Fibroblast of upper back skin (primary cell): Measurements from ENCODE around the gene MANSC1.
A peak's percentile ranks its signal among the peaks of the same experiment; 100 is the strongest.

ENCODE experiments used
- DNase-seq: peaks from one replicate; pipeline ENCODE4 v3.0.0-alpha.2; 2013

The MANSC1 gene

DNA sequence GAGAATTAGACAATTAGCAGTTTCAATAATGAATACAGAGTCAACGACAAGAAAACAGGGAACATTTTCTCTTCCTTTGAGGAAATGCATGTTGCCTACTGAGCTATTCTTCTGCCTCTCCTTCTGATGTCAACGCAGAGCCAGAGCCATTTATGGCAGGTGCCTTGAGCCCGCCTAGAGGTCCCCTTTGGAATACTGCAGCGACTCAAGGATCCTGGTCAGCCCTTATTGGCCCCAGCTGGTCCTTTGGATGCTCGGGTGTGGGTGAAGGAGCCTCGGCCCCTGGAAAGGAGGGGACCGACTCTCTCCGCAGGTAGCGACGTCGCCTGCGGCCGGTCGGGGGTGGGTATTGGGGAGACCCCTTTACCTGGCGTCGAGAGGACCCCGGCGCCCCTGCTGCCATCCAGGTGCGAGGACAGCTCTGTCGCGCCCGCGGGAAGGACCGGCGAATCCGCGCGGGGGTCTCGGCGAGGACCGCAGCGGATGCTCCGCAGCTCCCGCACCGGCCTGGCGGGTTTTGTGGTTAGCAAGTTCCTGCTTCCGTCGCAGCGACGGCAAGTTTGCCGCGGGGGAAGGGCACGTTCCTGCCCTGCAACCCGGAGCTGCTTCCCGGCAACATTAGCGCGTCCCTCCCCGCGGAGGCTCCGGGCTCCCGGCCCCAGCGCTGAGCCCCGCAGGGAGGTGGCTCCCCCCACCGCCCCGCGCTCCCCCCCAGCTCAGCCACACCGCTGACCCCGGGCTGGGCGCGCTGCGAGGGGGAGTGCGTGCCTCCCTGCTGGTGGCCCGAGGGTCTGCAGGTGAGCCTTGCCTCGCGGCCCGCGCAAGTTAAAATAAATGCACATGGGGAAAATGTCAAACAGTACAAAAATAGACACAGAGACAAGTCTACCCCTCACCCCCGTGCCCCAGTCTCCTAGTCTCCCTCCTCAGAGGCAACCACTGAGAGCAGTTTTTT is at the start of gene MANSC1:
Gene MANSC1 (minus strand): TSS at position 532 of the 955 bp plus-strand sequence. CDS start 6,928 bp downstream, outside the sequence.
- DNase-seq = peak; percentile 25

GRCh38 chr12:12399161-12399560 is 49.1 kb upstream of the MANSC1 start:
- no peak for DNase-seq

DNA sequence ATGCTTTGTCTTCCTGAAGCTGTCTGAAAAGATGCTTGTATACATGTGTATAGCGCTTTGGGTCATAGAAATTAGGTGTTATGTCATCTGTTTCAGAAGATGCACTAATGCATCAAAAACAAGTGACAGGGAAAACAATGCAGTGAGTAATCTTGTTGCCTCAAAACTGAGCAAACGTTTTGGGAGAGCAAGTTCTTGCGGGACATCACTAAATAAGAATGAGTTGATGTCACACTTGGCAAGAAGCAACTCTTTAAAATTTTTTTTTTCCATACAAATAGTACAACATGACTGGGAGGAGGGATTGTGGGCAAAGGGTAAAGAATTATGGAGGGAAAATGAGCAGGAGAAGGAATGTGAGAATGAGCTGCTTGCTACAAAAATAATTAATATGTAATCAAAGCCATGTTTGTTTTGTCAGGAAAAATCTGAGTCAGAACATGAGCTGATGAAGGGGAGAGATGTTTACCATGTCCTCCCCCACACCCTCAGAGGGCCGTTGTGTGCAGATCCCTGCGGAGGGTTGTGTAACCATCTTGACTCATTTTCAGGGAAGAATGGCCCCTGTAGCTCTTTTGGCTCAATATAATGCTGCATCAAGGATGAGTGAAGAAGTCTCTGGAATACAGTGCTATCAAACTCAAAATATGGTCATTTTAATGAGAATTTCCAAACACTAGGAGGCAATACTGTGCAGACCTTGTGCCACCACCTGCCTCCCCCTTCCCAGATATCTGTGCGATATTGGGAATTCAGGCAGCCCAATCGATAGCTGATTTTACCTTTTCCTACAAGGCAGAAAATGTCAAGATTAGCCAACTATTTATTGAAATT is 48.2 kb upstream of the MANSC1 start:
- peak; percentile 93 for DNase-seq

DNA sequence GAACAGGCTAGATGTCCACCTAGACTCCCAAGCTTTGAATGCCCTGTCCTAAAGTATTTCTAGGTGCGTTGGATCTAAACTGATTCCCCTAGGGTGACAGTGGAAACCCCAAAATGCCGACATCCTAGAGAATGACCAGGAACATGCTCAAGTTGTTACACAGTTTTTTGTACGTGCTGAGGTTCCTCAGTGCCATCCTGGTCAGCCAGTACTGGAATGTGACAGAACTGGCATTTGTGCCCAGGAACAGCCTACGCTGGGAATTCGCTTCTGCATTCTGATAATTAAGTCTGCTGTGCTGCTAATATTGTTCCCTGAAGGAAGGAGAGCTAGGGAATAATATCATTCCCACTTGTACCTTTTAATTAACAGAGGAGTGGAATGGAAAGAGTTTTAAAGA is 47.1 kb upstream of the MANSC1 start:
- DNase-seq = no peak

DNA sequence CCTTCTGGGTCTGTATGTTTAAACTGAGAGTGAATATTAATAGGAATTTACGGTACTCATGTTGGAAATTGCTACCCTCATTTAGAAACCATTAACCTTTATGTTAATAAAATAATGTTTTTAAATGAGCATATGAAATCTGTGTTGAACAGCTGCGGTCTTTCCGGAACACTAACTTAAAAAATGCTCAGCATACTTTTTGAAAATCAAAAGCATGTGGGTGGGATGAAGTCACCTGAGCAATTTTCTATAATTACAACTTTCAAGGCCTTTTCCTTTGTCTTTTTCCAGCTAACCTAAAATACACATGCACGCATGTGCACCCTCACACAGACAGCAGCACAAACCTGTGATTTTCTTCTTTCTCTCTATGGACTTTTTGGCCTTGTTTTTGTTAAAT is 46.7 kb upstream of the MANSC1 start:
- peak; percentile 20 for DNase-seq

- DNase-seq = no peak
These were observed 43.1 kb upstream of the MANSC1 start for GRCh38 chr12:12393171-12393570.

DNA sequence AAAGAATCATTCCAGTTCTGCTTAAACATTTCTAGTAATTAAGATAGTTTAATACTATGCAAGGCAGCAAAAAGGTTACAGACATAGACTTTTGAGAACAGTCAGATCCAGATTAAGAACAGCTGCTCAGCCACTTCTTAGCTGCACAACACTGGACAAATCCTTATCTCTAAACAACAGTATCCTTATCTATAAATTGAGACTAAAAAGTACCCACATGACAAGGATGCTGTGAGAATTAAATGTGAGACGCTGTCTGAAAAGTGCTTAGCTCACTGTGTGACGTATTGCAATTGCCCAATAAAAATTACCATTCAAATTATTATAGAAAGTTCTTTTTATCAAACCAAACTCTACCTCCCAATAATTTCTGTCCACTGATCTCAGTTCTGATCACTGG is 42.4 kb upstream of the MANSC1 start:
- no peak for DNase-seq

GRCh38 chr12:12387501-12387900 is 37.5 kb upstream of the MANSC1 start:
- peak; percentile 73 for DNase-seq

- DNase-seq = peak; percentile 11
These were observed 34.7 kb upstream of the MANSC1 start for GRCh38 chr12:12384571-12385340.

- no peak for DNase-seq
These were observed 31.9 kb upstream of the MANSC1 start for GRCh38 chr12:12381982-12382381.

DNA sequence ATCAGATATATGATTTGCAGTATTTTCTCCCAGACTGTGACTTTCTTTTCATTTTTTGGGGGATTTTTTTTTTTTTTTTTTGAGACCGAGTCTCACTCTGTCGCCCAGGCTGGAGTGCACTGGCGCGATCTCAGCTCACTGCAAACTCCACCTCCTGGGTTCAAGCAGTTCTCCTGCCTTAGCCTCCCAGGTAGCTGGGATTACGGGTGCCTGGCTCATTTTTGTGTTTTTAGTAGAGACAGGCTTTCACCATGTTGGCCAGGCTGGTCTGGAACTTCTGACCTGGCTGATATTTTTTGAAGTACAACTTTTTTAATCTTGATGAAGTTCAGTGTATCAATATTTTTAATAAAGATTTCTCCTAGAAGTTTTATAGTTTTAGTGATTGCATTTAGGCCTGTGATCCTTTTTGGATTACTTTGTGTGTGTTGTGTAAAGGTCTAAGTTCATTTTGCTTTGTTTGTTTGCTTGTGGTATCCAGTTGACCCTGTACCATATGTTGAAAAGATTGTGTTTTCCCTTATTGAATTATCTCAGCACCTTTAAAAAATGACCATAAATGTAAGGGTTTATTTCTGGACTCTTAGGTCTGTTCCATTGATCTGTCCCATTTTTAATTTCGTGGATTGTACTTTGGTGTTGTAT is 31.0 kb upstream of the MANSC1 start:
- DNase-seq = no peak

DNA sequence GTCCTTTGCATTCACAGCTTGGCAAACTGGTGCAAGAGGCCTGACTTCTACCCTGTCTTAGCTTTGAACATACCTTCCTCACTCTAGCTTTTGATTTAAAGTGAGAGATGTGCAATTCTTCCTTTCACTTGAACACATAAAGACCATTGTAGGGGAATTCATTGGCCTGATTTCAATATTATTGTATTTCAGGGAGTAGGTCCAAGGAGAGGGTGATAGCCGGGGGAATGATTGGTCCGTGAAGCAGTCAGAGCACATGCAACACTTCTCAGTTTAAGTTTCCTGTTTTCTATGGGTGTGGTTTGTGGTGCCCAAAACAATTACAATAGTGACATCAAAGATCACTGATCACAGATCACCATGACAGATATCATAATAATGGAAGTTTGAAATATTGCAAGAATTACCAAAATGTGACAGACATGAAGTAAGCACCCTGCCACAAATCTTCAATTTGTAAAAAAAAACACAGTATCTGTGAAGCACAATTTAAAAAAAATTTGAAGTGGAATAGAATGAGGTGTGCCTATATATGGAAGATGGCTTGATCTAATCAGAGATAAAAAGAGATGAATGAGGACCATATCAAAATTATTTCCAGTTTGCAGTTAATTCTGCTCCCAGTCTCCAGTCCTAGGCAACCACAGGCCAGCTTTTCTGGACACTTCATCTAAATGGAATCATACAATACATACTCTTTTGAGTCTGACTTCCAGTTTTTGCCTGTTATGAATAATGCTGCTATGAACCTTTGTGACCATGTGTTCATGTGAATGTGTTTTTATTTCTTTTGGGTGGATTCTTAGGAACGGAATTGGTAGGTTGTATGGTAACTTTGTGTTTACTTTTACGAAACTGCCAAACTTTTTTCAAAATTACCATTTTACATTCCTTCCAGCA is 30.0 kb upstream of the MANSC1 start:
- peak; percentile 31 for DNase-seq

GRCh38 chr12:12378616-12379015 is 28.6 kb upstream of the MANSC1 start:
- no peak for DNase-seq

DNA sequence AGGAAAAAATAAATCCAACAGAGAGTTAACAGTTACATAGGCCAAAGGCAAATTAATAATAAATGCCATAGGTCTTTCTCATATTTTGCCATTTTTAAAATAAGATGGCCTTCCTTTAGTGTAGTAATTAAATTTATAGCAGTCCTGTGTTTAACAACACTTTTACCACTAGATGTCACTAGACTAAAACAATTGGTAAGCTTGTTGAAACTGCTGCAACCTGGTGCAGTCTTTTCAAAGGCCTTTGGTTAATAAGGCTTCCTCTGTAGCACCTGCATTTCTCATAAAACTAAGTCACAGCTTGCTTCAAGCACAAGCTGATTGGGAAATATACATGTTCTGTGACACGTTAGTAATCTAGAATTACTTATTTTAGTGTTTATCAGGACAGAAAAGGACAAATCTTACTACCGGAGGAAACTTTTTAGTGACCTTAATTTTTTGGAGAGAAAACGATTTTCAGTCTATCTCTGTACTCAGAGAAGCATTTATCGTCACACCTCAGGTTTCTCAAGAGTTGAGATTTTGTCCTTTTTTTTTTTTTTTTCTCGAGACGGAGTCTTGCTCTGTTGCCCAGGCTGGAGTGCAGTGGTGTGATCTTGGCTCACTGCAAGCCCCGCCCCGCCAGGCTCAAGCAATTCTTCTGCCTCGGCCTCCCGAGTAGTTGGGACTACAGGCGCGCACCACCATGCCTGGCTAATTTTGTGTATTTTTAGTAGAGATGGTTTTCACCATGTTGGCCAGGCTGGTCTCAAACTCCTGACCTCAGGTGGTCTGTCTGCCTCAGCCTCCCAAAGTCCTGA is 26.8 kb upstream of the MANSC1 start:
- DNase-seq = peak; percentile 81

GRCh38 chr12:12372946-12373722 is 23.1 kb upstream of the MANSC1 start:
- DNase-seq = no peak

DNA sequence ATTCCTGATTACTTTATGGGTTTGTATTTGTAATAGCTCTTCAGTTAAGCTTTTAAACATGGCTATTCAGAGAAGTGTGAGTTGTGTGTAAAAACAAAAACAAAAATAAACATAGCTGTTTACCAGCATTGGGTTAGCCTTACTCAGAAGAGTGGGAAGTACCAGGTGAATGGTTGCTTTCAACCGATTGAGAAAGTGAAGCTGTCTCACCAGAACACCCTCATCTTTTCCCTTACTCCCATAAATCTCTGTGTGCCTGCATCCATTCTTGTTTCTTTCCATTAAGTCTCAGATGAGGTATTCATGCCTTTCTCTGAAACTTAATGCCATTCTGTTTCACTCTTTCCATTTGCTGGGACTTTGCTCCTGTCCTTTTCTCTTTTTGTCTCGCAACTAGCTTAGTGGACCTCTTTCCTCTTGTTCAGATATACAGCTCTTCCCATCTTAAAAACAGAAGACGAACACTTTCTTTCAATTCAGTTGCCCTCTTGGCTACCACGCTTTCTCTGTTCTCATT is 17.5 kb upstream of the MANSC1 start:
- no peak for DNase-seq

GRCh38 chr12:12366701-12367481 is 16.8 kb upstream of the MANSC1 start:
- DNase-seq = no peak

DNA sequence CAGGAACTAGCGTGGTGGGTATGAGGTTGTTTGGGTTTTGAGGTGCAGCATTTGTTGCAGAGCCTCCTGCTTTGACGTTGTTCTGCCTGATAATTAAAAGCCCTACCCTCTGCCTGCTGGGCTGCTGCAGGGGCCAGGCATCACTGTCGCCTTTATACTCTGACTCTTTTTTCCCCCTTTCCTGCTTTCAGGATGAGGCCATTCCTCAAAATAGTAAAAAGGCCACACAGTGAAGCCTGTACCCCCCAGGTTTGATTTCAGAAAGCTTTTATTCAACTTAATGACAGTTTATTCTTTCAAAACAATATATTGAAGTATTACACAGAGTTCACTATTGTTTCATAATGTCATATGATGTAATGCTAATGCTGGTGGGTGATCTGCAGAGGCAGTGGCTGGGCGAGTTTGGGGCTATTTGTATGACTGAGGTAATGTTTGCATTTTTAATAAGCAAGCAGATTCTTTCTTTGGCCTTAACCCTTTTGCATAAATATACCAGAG is 15.9 kb upstream of the MANSC1 start:
- peak; percentile 30 for DNase-seq
